DOHH2 (cell line): ENCODE results near the gene PRDM10.

Experiments used
- H3F3A ChIP-seq: fragments of 200-600 bp; sonication (generic), shearing (Covaris generic); 2 replicates; pipeline ENCODE4 v1.6.0; 2016; ENCODE audit warnings: antibody characterized with exemption, mild to moderate bottlenecking; ENCODE audit not compliant: control insufficient read depth, insufficient read depth
- H3K27ac ChIP-seq: fragments of 200-600 bp; sonication (generic); 2 replicates; pipeline ENCODE4 v1.5.1; 2014; ENCODE audit warnings: low read depth, mild to moderate bottlenecking, low read length, moderate library complexity
- H3K27me3 ChIP-seq: fragments of 200-600 bp; sonication (generic); 2 replicates; pipeline ENCODE4 v1.6.1; 2014; ENCODE audit warnings: mild to moderate bottlenecking, low read length, mixed read lengths; ENCODE audit not compliant: control insufficient read depth
- H3K36me3 ChIP-seq: fragments of 200-600 bp; sonication (generic); 2 replicates; pipeline ENCODE4 v1.6.1; 2014; ENCODE audit warnings: mild to moderate bottlenecking, low read length, moderate library complexity, mixed read lengths; ENCODE audit not compliant: control insufficient read depth
- H3K4me1 ChIP-seq: fragments of 200-600 bp; sonication (generic); 2 replicates; pipeline ENCODE4 v1.6.1; 2014; ENCODE audit warnings: mild to moderate bottlenecking, low read length, mixed read lengths; ENCODE audit not compliant: control insufficient read depth
- H3K4me2 ChIP-seq: fragments of 200-600 bp; sonication (generic); 2 replicates; pipeline ENCODE4 v1.6.0; 2014; ENCODE audit warnings: mild to moderate bottlenecking, low read length, moderate library complexity
- H3K4me3 ChIP-seq: fragments of 200-600 bp; sonication (generic); 2 replicates; pipeline ENCODE4 v1.5.1; 2014; ENCODE audit warnings: mild to moderate bottlenecking, low read length, mixed read lengths
- H3K79me2 ChIP-seq: fragments of 200-600 bp; sonication (generic); 2 replicates; pipeline ENCODE4 v1.6.1; 2014; ENCODE audit warnings: mild to moderate bottlenecking, low read length, mixed read lengths; ENCODE audit not compliant: control insufficient read depth
- H3K9me2 ChIP-seq: fragments of 200-600 bp; sonication (generic); replicated peaks from 2 replicates; pipeline ENCODE4 v1.6.1; 2014; ENCODE audit warnings: mild to moderate bottlenecking, low read length, mixed read lengths; ENCODE audit not compliant: control insufficient read depth
- H3K9me3 ChIP-seq: fragments of 200-600 bp; sonication (generic); 2 replicates; pipeline ENCODE4 v1.6.1; 2014; ENCODE audit warnings: antibody characterized with exemption, low read length, mixed read lengths; ENCODE audit not compliant: control insufficient read depth, insufficient read depth
- H4K20me1 ChIP-seq: fragments of 200-600 bp; sonication (generic); 2 replicates; pipeline ENCODE4 v1.6.0; 2014; ENCODE audit warnings: low read depth, mild to moderate bottlenecking, antibody characterized with exemption, low read length, moderate library complexity; ENCODE audit not compliant: control insufficient read depth, insufficient read depth
- CTCF ChIP-seq: fragments of 200-600 bp; sonication (generic); IDR thresholded peaks from one replicate; pipeline ENCODE4 v1.5.1; 2014; ENCODE audit warnings: antibody characterized with exemption, mild to moderate bottlenecking, low read depth, low read length; ENCODE audit not compliant: poor library complexity, severe bottlenecking
- EZH2phosphoT487 ChIP-seq: fragments of 200-600 bp; sonication (generic); IDR thresholded peaks from 2 replicates; pipeline ENCODE4 v1.6.1; 2017; ENCODE audit warnings: borderline replicate concordance, mild to moderate bottlenecking, antibody characterized with exemption, low read length, moderate library complexity, mixed read lengths

Gene PRDM10

DNA sequence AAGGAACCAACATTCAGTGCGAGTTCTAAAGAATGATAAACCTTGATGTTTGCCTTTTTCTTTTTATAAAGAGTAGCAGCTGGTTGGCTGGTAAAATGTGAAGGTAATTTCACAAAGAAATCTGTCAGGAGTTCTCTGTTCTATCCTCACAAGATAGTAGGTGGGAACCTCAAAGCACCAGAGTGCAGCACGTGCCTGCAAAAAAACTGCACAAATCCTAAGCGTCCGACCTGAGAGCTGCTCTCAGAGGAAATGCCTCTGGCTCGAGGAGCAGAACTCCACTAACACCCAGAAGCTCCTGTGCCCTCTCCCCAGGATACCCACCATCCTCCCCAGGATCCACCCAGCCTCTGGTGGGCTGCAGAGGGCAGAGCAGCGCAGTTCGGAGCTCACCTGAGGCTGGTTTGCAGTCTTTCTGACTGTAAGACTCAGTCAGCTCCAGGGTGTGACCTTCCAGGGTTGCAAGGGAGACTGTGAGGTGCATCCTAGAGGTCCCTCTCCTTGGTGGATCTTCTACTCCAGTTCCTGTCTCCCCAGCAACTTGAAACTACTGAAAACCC, 23.5 kb downstream of the PRDM10 start:
- Histone ChIP-seq H3K4me1 (peaks cover 27% of the 10 kb centered on the region), H3F3A (no peaks in the 10 kb centered on the region), H4K20me1 (no peaks in the 10 kb centered on the region), H3K27me3 (no peaks in the 10 kb centered on the region), H3K36me3 (no peaks in the 10 kb centered on the region), H3K4me3 (no peak overlapping the region), H3K9me2 (no peaks in the 10 kb centered on the region), H3K27ac (no peak overlapping the region), H3K79me2 (peaks cover 8% of the 10 kb centered on the region), H3K4me2 (no peak overlapping the region), H3K9me3 (no peaks in the 10 kb centered on the region)
- TF ChIP-seq CTCF (no peak), EZH2phosphoT487 (no peak)

- Histone ChIP-seq H3K79me2 (peaks cover 14% of the 10 kb centered on the region), H3K9me2 (no peaks in the 10 kb centered on the region), H4K20me1 (no peaks in the 10 kb centered on the region), H3F3A (peaks cover 2% of the 10 kb centered on the region; the same call in 1 of the 2 replicates), H3K4me2 (no peak overlapping the region), H3K4me1 (peaks cover 34% of the 10 kb centered on the region), H3K4me3 (no peak overlapping the region), H3K27ac (no peak overlapping the region), H3K36me3 (no peaks in the 10 kb centered on the region), H3K27me3 (no peaks in the 10 kb centered on the region), H3K9me3 (no peaks in the 10 kb centered on the region)
- TF ChIP-seq CTCF: no peak
- TF ChIP-seq EZH2phosphoT487: no peak
Observed at GRCh38 chr11:129978447-129978846, 24.2 kb downstream of the PRDM10 start.

DNA sequence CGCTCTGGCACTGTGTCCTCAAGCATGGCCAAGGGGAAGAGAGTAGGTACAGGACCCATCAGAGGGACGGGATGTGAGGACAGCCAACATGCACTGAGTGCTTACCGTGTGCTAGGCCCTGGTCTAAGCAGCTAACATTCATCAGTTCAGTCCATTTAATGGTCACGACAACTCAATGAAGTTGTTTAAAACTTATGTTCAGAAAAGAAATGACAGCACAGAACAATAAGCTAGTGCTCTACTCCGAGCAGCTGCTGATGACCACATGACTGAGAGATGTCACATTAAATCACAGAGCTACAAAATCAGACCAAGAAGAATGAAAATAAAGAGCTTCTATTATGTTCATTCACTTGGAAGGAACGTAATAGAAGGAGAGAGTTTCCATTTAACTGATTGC, 26.3 kb downstream of the PRDM10 start:
- H3K9me3 ChIP-seq: no peaks in the 10 kb centered on the region
- H3K4me3 ChIP-seq: no peak overlapping the region
- TF ChIP-seq CTCF: no peak
- no peak for TF ChIP-seq EZH2phosphoT487
- no peak overlapping the region for H3K4me2 ChIP-seq
- peaks cover 13% of the 10 kb centered on the region for H3F3A ChIP-seq
- peaks cover 53% of the 10 kb centered on the region for H3K4me1 ChIP-seq
- H3K79me2 ChIP-seq: peaks cover 14% of the 10 kb centered on the region
- H3K9me2 ChIP-seq: no peaks in the 10 kb centered on the region
- H3K27me3 ChIP-seq: no peaks in the 10 kb centered on the region
- H3K27ac ChIP-seq: no peak overlapping the region
- no peaks in the 10 kb centered on the region for H4K20me1 ChIP-seq
- H3K36me3 ChIP-seq: no peaks in the 10 kb centered on the region
